Chondrocyte (in vitro differentiated cells): ENCODE results near the gene IRF6. TPM values are rescaled to one million over a fixed set of nuclear protein-coding genes. Genes with fewer than 3 reads are reported as not detected.

ENCODE experiments used
- DNase-seq: peaks from one replicate; pipeline ENCODE4 v3.0.0; 2021; ENCODE audit warnings: mixed read lengths, low spot score
- H3K27ac Mint-ChIP-seq: one replicate; pipeline ENCODE4 v1.8.0; 2021; ENCODE audit warnings: mild to moderate bottlenecking, moderate library complexity, mixed read lengths; ENCODE audit not compliant: unreplicated experiment
- H3K27me3 Mint-ChIP-seq: 2 replicates; pipeline ENCODE4 v1.8.0; 2021; ENCODE audit warnings: low read depth, mixed read lengths
- H3K36me3 Mint-ChIP-seq: 2 replicates; pipeline ENCODE4 v1.8.0; 2021; ENCODE audit warnings: low read depth, mixed read lengths
- H3K4me1 Mint-ChIP-seq: 2 replicates; pipeline ENCODE4 v1.8.0; 2021; ENCODE audit warnings: low read depth, mild to moderate bottlenecking, mixed read lengths
- H3K4me3 Mint-ChIP-seq: one replicate; pipeline ENCODE4 v1.8.0; 2021; ENCODE audit warnings: mild to moderate bottlenecking, moderate library complexity, mixed read lengths; ENCODE audit not compliant: unreplicated experiment
- H3K9me3 Mint-ChIP-seq: 2 replicates; pipeline ENCODE4 v1.8.0; 2021; ENCODE audit warnings: low read depth, mixed read lengths
- total RNA-seq: library from RNA; stranded (reverse); gene quantifications from 3 replicates; pipeline ENCODE4 v1.2.1, GENCODE V29; 2021
- TF ChIP-seq, protein P1 (sequence below): fragments of 200-600 bp; sonication (generic); IDR thresholded peaks from 2 replicates; pipeline ENCODE4 v1.5.0; 2021; ENCODE audit warnings: antibody characterized with exemption, mild to moderate bottlenecking, moderate library complexity

IRF6 gene
- total RNA-seq, 1 donor from 2014 or later: 0.25 TPM

DNA sequence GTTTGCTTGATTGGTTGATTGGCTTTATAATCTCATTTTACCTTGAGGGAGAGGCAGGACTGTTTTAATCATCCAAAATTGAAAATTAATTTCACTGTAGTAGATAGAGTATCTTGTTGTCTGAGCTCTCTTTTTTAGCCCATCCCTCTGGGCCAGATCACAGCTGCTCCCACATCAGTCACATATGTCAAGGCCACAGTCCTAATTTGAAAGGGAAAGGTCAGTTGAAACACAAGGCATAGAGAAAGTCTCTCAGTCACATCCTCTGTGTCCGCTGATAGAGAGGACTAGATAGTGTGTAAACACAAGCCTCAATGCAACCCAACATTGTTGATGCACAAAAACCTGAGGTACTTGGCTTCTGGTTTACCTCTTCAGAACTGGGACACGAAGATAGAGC, 28.4 kb downstream of the IRF6 start:
- no peak for DNase-seq
- H3K27ac Mint-ChIP-seq: no peak overlapping the region
- H3K4me3 Mint-ChIP-seq: no peak overlapping the region
- peaks cover 10% of the 10 kb centered on the region for H3K27me3 Mint-ChIP-seq
- peaks cover 2% of the 10 kb centered on the region for H3K36me3 Mint-ChIP-seq
- peaks cover 2% of the 10 kb centered on the region for H3K9me3 Mint-ChIP-seq
- TF ChIP-seq, protein P1, sequence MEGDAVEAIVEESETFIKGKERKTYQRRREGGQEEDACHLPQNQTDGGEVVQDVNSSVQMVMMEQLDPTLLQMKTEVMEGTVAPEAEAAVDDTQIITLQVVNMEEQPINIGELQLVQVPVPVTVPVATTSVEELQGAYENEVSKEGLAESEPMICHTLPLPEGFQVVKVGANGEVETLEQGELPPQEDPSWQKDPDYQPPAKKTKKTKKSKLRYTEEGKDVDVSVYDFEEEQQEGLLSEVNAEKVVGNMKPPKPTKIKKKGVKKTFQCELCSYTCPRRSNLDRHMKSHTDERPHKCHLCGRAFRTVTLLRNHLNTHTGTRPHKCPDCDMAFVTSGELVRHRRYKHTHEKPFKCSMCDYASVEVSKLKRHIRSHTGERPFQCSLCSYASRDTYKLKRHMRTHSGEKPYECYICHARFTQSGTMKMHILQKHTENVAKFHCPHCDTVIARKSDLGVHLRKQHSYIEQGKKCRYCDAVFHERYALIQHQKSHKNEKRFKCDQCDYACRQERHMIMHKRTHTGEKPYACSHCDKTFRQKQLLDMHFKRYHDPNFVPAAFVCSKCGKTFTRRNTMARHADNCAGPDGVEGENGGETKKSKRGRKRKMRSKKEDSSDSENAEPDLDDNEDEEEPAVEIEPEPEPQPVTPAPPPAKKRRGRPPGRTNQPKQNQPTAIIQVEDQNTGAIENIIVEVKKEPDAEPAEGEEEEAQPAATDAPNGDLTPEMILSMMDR: no peak
- no peaks in the 10 kb centered on the region for H3K4me1 Mint-ChIP-seq

DNA sequence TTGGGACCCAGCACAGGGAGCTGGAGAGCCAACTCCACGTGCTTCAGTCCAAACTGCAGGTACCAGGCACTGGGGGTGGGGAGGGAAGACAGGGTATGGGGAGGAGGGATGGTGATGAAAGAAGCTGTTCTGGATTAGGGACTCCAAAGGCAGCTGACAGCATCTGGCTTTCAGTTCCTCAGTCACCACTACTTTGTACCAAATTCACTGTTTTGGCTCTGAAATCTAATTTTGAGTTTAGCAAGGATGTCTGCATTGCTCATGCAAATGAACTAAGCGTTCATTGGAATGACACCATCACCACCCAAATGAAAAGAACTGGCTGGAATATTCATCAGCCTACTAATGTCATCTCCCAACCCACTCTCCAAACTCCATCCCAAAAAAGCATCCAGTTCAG, 30.3 kb downstream of the IRF6 start:
- no peak overlapping the region for H3K27ac Mint-ChIP-seq
- no peaks in the 10 kb centered on the region for H3K36me3 Mint-ChIP-seq
- DNase-seq: no peak
- H3K9me3 Mint-ChIP-seq: no peaks in the 10 kb centered on the region
- no peak overlapping the region for H3K4me3 Mint-ChIP-seq
- peaks cover 10% of the 10 kb centered on the region for H3K27me3 Mint-ChIP-seq
- H3K4me1 Mint-ChIP-seq: no peaks in the 10 kb centered on the region
- TF ChIP-seq, protein P1: no peak

DNA sequence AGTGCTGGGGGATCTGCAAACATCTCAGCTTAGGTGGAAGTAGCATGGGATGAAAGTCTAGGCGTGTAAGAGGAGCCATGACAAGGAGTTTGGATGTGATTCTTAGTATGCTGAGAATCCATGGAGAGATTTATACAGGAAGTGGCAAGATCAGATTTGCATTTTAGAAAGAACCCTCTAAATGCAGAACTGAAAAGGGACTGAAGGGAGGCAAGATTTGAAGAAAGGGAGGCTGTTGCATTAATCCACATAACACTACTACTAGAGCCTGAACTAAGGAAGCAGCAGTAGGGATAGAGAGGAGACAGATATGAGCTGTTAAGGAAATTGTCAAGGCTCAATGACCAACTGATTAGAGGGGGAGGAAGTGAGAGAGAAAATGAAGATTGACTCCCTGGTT, 31.4 kb downstream of the IRF6 start:
- no peak overlapping the region for H3K4me3 Mint-ChIP-seq
- H3K27me3 Mint-ChIP-seq: peaks cover 10% of the 10 kb centered on the region
- no peaks in the 10 kb centered on the region for H3K9me3 Mint-ChIP-seq
- H3K27ac Mint-ChIP-seq: no peak overlapping the region
- H3K36me3 Mint-ChIP-seq: no peaks in the 10 kb centered on the region
- no peaks in the 10 kb centered on the region for H3K4me1 Mint-ChIP-seq
- TF ChIP-seq, protein P1: no peak
- DNase-seq: no peak

DNA sequence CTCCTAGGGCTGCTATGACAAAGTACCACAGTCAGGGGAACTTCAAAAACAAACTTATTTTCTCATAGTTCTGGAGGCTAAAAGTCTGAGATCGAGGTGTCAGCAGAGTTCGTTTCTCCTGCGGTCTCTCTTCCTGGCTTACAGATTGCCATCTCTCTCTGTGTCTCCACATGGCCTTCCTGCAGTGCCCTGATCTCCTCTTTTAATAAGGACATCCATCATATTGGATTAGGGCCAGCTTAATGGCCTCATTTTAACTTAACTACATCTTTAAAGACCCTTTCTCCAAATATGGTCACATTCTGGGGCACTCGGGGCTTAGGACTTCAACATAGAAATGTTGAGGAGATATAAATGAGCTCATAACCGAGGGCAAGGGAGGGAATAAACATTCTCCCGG, 33.8 kb downstream of the IRF6 start:
- DNase-seq: no peak
- no peak overlapping the region for H3K27ac Mint-ChIP-seq
- no peaks in the 10 kb centered on the region for H3K9me3 Mint-ChIP-seq
- no peak overlapping the region for H3K4me3 Mint-ChIP-seq
- no peaks in the 10 kb centered on the region for H3K4me1 Mint-ChIP-seq
- H3K36me3 Mint-ChIP-seq: no peaks in the 10 kb centered on the region
- peaks cover 10% of the 10 kb centered on the region for H3K27me3 Mint-ChIP-seq
- TF ChIP-seq, protein P1: no peak

DNA sequence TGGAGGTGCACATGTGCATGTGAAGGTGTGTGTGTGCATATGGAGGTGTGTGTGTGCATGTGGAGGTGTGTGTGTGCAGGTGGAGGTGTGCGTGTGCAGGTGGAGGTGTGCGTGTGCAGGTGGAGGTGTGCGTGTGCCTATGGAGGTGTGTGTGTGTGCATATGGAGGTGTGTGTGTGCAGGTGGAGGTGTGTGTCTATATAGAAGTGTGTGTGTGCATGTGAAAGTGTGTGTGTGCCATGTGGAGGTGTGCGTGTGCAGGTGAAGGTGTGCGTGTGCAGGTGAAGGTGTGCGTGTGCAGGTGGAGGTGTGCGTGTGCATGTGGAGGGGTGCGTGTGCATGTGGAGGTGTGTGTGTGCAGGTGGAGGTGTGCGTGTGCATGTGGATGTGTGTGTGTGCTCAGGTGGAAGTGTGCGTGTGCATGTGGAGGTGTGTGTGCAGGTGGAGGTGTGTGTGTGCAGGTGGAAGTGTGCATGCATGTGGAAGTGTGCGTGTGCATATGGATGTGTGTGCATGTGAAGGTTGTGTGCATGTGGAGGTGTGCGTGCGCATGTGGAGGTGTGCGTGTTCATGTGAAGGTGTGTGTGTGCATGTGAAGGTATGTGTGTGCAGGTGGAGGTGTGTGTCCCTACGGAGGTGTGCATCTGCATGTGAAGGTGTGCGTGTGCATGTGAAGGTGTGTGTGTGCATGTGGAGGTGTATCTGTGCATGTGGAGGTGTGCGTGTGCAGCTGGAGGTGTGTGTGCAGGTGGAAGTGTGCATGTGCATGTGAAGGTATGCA, 35.1 kb downstream of the IRF6 start:
- Mint-ChIP-seq H3K9me3 (no peaks in the 10 kb centered on the region), H3K36me3 (no peaks in the 10 kb centered on the region), H3K27ac (no peak overlapping the region), H3K4me3 (no peak overlapping the region), H3K4me1 (no peaks in the 10 kb centered on the region), H3K27me3 (peaks cover 13% of the 10 kb centered on the region)
- TF ChIP-seq, protein P1: no peak
- DNase-seq: no peak
